ENCODE data around the gene ITPR2. TPM values are rescaled to one million over a fixed set of nuclear protein-coding genes. Genes with fewer than 3 reads are reported as not detected.

ITPR2 gene
- total RNA-seq, 2 experiments from 2014 or later = 28.8 to 29.9 TPM

- no peak overlapping the region for H3K27ac ChIP-seq (ENCODE audit: low read depth in 1 of 2, low read length in 2 of 2)
- no peaks in the 10 kb centered on the region for H3K36me3 ChIP-seq (ENCODE audit: insufficient read depth, low read length)
- intact Hi-C loops (cut with DNase I, micrococcal nuclease) = no loop called here
- no peak overlapping the region for H3K27ac Mint-ChIP-seq
- H3K4me3 Mint-ChIP-seq = no peak overlapping the region
- H3K4me1 ChIP-seq (ENCODE audit: insufficient read depth, low read length) = no peaks in the 10 kb centered on the region
- H3K9me3 ChIP-seq (ENCODE audit: control insufficient read depth in 1 of 2, insufficient read depth in 1 of 2, low read length in 2 of 2) = peaks cover 0 to 4% of the 10 kb centered on the region in 2 experiments
- H3K4me3 ChIP-seq (ENCODE audit: low read length) = no peak overlapping the region
- peaks cover 36% of the 10 kb centered on the region for H3K4me1 Mint-ChIP-seq (ENCODE audit: low read depth)
- CTCF ChIA-PET = no interaction called here
- no peaks in the 10 kb centered on the region for H3K27me3 ChIP-seq (ENCODE audit: control insufficient read depth in 1 of 2, insufficient read depth in 2 of 2, low read length in 2 of 2)
- no peaks in the 10 kb centered on the region for H3K9me3 Mint-ChIP-seq
- DNase-seq (no peak), ATAC-seq (ENCODE audit: poor library complexity) (no peak)
- no peaks in the 10 kb centered on the region for H3K36me3 Mint-ChIP-seq (ENCODE audit: low read depth)
- no peak for TF ChIP-seq CTCF (IDR thresholded peaks at IDR 0.05)
- no peaks in the 10 kb centered on the region for H3K27me3 Mint-ChIP-seq
- POLR2A ChIA-PET = no interaction called here
These were observed 32.6 kb downstream of the ITPR2 start for GRCh38 chr12:26800347-26800746.

DNA sequence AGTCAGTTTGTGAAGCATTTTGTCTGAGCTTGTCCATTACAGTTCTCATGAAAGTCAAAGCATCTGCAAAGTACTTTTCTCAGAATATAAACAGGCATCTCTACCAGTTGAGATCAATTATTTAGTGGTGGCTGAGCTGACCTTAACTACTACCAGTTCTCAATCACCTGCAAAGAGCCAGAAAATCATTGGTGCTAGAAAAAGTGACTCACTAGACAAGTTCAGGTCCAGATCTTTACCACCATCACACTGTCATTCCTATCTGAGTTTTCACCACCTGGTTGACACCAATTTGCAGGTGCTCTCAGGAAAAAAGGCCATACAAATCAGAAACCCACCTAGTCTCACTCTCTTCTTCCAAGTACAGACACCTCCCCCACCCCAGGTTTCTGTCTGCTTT, 33.3 kb downstream of the ITPR2 start:
- CTCF ChIA-PET = no interaction called here
- no peak overlapping the region for H3K27ac ChIP-seq (ENCODE audit: low read depth in 1 of 2, low read length in 2 of 2)

GRCh38 chr12:26798640-26799039, 34.4 kb downstream of the ITPR2 start:
- Histone ChIP-seq H3K27ac (ENCODE audit: low read depth in 1 of 2, low read length in 2 of 2) (no peak overlapping the region), H3K4me3 (ENCODE audit: low read length) (no peak overlapping the region), H3K27me3 (ENCODE audit: control insufficient read depth in 1 of 2, insufficient read depth in 2 of 2, low read length in 2 of 2) (no peaks in the 10 kb centered on the region), H3K4me1 (ENCODE audit: insufficient read depth, low read length) (no peaks in the 10 kb centered on the region), H3K9me3 (ENCODE audit: control insufficient read depth in 1 of 2, insufficient read depth in 1 of 2, low read length in 2 of 2) (peaks cover 0 to 4% of the 10 kb centered on the region in 2 experiments), H3K36me3 (ENCODE audit: insufficient read depth, low read length) (no peaks in the 10 kb centered on the region)
- POLR2A ChIA-PET = no interaction called here
- TF ChIP-seq CTCF (IDR thresholded peaks at IDR 0.05) = no peak
- H3K36me3 Mint-ChIP-seq (ENCODE audit: low read depth) = no peaks in the 10 kb centered on the region
- H3K27me3 Mint-ChIP-seq = no peaks in the 10 kb centered on the region
- no peak overlapping the region for H3K4me3 Mint-ChIP-seq
- no peak for ATAC-seq (ENCODE audit: poor library complexity)
- no peak overlapping the region for H3K27ac Mint-ChIP-seq
- H3K9me3 Mint-ChIP-seq = no peaks in the 10 kb centered on the region
- CTCF ChIA-PET = no interaction called here
- intact Hi-C loops (cut with DNase I, micrococcal nuclease) = no loop called here
- H3K4me1 Mint-ChIP-seq (ENCODE audit: low read depth) = peaks cover 30% of the 10 kb centered on the region
- DNase-seq = no peak

More for the DNA sequence above, 33.3 kb downstream of the ITPR2 start:
- H3K9me3 ChIP-seq (ENCODE audit: control insufficient read depth in 1 of 2, insufficient read depth in 1 of 2, low read length in 2 of 2) = peaks cover 0 to 4% of the 10 kb centered on the region in 2 experiments
- intact Hi-C loops (cut with DNase I, micrococcal nuclease) = no loop called here
- H3K27me3 ChIP-seq (ENCODE audit: control insufficient read depth in 1 of 2, insufficient read depth in 2 of 2, low read length in 2 of 2) = no peaks in the 10 kb centered on the region
- no peaks in the 10 kb centered on the region for H3K4me1 ChIP-seq (ENCODE audit: insufficient read depth, low read length)
- H3K4me3 Mint-ChIP-seq = no peak overlapping the region
- no peak for TF ChIP-seq CTCF (IDR thresholded peaks at IDR 0.05)
- no peak for ATAC-seq (ENCODE audit: poor library complexity)
- no peaks in the 10 kb centered on the region for H3K36me3 Mint-ChIP-seq (ENCODE audit: low read depth)
- POLR2A ChIA-PET = no interaction called here
- no peak for DNase-seq
- H3K27ac Mint-ChIP-seq = no peak overlapping the region
- H3K27me3 Mint-ChIP-seq = no peaks in the 10 kb centered on the region
- no peaks in the 10 kb centered on the region for H3K9me3 Mint-ChIP-seq
- peaks cover 36% of the 10 kb centered on the region for H3K4me1 Mint-ChIP-seq (ENCODE audit: low read depth)
- H3K36me3 ChIP-seq (ENCODE audit: insufficient read depth, low read length) = no peaks in the 10 kb centered on the region
- H3K4me3 ChIP-seq (ENCODE audit: low read length) = no peak overlapping the region
